CD14-positive monocyte (primary cell): ENCODE measurements around the gene KLHL24. TPM values are rescaled to one million over a fixed set of nuclear protein-coding genes. Genes with fewer than 3 reads are reported as not detected.

ENCODE experiments used
- DNase-seq, 3 donors: peaks; one replicate each; pipeline ENCODE4 v3.0.0-alpha.2; 2011 to 2022
- H2AFZ ChIP-seq: 2 replicates; pipeline ENCODE4 v1.6.0; 2012; ENCODE audit warnings: mild to moderate bottlenecking, low read depth, low read length, inconsistent platforms; ENCODE audit not compliant: insufficient read depth, poor library complexity, severe bottlenecking
- H3K27ac ChIP-seq, 2 donors: 1 replicate in 1 of 2; 2 replicates in 1 of 2; pipeline ENCODE4 v1.5.1; 2012 to 2013; ENCODE audit warnings: low read length in 2 of 2, control low read depth in 1 of 2, inconsistent platforms in 1 of 2, low read depth in 1 of 2, mild to moderate bottlenecking in 1 of 2
- H3K27me3 ChIP-seq, 2 donors: one replicate each; pipeline versions ENCODE4 v1.6.0 to v1.6.1; 2011 to 2013; ENCODE audit warnings: low read length in 2 of 2; ENCODE audit not compliant: control insufficient read depth in 2 of 2, insufficient read depth in 2 of 2
- H3K36me3 ChIP-seq, 2 donors: replicated peaks in 1 of 2; 1 replicate in 1 of 2; 2 replicates in 1 of 2; pipeline versions ENCODE4 v1.5.1 to v1.6.1; 2012 to 2013; ENCODE audit warnings: low read length in 2 of 2, control low read depth in 1 of 2, inconsistent platforms in 1 of 2, mild to moderate bottlenecking in 1 of 2; ENCODE audit not compliant: insufficient read depth in 2 of 2, control insufficient read depth in 1 of 2
- H3K4me1 ChIP-seq, 2 donors: 1 replicate in 1 of 2; 2 replicates in 1 of 2; pipeline versions ENCODE4 v1.5.1 to v1.6.1; 2012 to 2013; ENCODE audit warnings: low read length in 2 of 2, control low read depth in 1 of 2, inconsistent platforms in 1 of 2, mild to moderate bottlenecking in 1 of 2, moderate library complexity in 1 of 2; ENCODE audit not compliant: insufficient read depth in 2 of 2, control insufficient read depth in 1 of 2
- H3K4me2 ChIP-seq: replicated peaks from 2 replicates; pipeline ENCODE3; 2012; ENCODE audit warnings: low read length, moderate library complexity, mild to moderate bottlenecking; ENCODE audit not compliant: poor library complexity, severe bottlenecking; ENCODE audit errors: extremely low read depth
- H3K4me3 ChIP-seq, 3 experiments: fragments of 200-600 bp in 1 of 3; sonication (generic) in 1 of 3; replicated peaks in 1 of 3; 1 replicate in 2 of 3; 2 replicates in 1 of 3; pipeline ENCODE4 v1.5.1; 2011 to 2013; ENCODE audit warnings: low read length in 3 of 3, mild to moderate bottlenecking in 3 of 3, control low read depth in 2 of 3, low read depth in 2 of 3, inconsistent platforms in 1 of 3, moderate library complexity in 1 of 3
- H3K79me2 ChIP-seq: 2 replicates; pipeline ENCODE4 v1.6.0; 2012; ENCODE audit warnings: mild to moderate bottlenecking, control low read depth, inconsistent platforms, low read length, moderate library complexity; ENCODE audit not compliant: insufficient read depth
- H3K9ac ChIP-seq: 2 replicates; pipeline ENCODE4 v1.6.0; 2017; ENCODE audit warnings: low read length, mild to moderate bottlenecking; ENCODE audit not compliant: insufficient read depth, poor library complexity, severe bottlenecking
- H3K9me3 ChIP-seq, 2 donors: replicated peaks in 1 of 2; 1 replicate in 1 of 2; 2 replicates in 1 of 2; pipeline versions ENCODE4 v1.5.1 to v1.6.1; 2012 to 2013; ENCODE audit warnings: low read length in 2 of 2, control low read depth in 1 of 2; ENCODE audit not compliant: control insufficient read depth in 1 of 2, insufficient read depth in 1 of 2
- H4K20me1 ChIP-seq: 2 replicates; pipeline ENCODE4 v1.6.0; 2012; ENCODE audit warnings: mild to moderate bottlenecking, low read length, control low read depth, moderate library complexity; ENCODE audit not compliant: insufficient read depth
- H3K27ac Mint-ChIP-seq, 7 donors: one replicate each; pipeline ENCODE4 v1.8.0; 2020; ENCODE audit warnings: mild to moderate bottlenecking in 7 of 7, mixed read lengths in 7 of 7, moderate library complexity in 6 of 7, inconsistent platforms in 2 of 7
- H3K27me3 Mint-ChIP-seq, 3 donors: one replicate each; pipeline ENCODE4 v1.8.0; 2021 to 2022; ENCODE audit warnings: low read depth in 3 of 3, mild to moderate bottlenecking in 3 of 3, mixed read lengths in 3 of 3, moderate library complexity in 3 of 3, inconsistent platforms in 1 of 3
- H3K36me3 Mint-ChIP-seq, 2 donors: one replicate each; pipeline ENCODE4 v1.8.0; 2020; ENCODE audit warnings: mixed read lengths in 2 of 2, inconsistent platforms in 1 of 2, mild to moderate bottlenecking in 1 of 2
- H3K4me1 Mint-ChIP-seq: one replicate; pipeline ENCODE4 v1.8.0; 2020; ENCODE audit warnings: mild to moderate bottlenecking, mixed read lengths
- H3K4me3 Mint-ChIP-seq, 2 donors: one replicate each; pipeline ENCODE4 v1.8.0; 2020; ENCODE audit warnings: mild to moderate bottlenecking in 2 of 2, mixed read lengths in 2 of 2, moderate library complexity in 1 of 2
- H3K9me3 Mint-ChIP-seq, 7 donors: one replicate each; pipeline ENCODE4 v1.8.0; 2020 to 2022; ENCODE audit warnings: mixed read lengths in 7 of 7, mild to moderate bottlenecking in 6 of 7, moderate library complexity in 6 of 7, inconsistent platforms in 2 of 7
- WGBS: methylation state at CpG from one replicate; pipeline ENCODE4 v1.1.5; 2013; ENCODE audit warnings: missing lambda C conversion rate; ENCODE audit not compliant: insufficient coverage; 5-methylcytosine and 5-hydroxymethylcytosine counted together
- intact Hi-C, 2 donors: fragments of 100-400 bp; cut with micrococcal nuclease; formaldehyde crosslinking; loops; one replicate each; pipeline versions ENCODE4 v1.15.0 to v1.15.1; 2023
- polyA plus RNA-seq, 3 donors: library from polyadenylated mRNA; depleted of rRNA in 1 of 3; unstranded in 2 of 3; stranded (reverse) in 1 of 3; fragments of 300-500 nt in 2 of 3; fragments of >200 nt in 1 of 3; fragmentation: Illumina TruSeq in 2 of 3; gene quantifications; 1 replicate in 2 of 3; 2 replicates in 1 of 3; pipeline ENCODE4 v1.2.3, GENCODE V29; 2012 to 2021
- TF ChIP-seq, protein P1 (sequence below): fragments of 200-600 bp; IDR thresholded peaks from one replicate; pipeline ENCODE4 v1.8.0; 2022; ENCODE audit warnings: antibody characterized with exemption, mild to moderate bottlenecking

KLHL24 gene
- polyA plus RNA-seq, 3 donors = 24.1 to 31.7 (median 31.4) TPM

GRCh38 chr3:183634707-183635106 is 716 bp upstream of the KLHL24 start:
- H3K27me3 ChIP-seq = no peaks in the 10 kb centered on the region
- Mint-ChIP-seq H3K4me3 (peak overlapping the region; percentile 89 to 93), H3K27ac (peak overlapping the region; percentile 63 to 97 (median 94)), H3K27me3 (peaks cover 0 to 2% (median 0%) of the 10 kb centered on the region in 3 donors), H3K4me1 (peaks cover 22% of the 10 kb centered on the region), H3K36me3 (no peaks in the 10 kb centered on the region), H3K9me3 (no peaks in the 10 kb centered on the region)
- TF ChIP-seq, protein P1, sequence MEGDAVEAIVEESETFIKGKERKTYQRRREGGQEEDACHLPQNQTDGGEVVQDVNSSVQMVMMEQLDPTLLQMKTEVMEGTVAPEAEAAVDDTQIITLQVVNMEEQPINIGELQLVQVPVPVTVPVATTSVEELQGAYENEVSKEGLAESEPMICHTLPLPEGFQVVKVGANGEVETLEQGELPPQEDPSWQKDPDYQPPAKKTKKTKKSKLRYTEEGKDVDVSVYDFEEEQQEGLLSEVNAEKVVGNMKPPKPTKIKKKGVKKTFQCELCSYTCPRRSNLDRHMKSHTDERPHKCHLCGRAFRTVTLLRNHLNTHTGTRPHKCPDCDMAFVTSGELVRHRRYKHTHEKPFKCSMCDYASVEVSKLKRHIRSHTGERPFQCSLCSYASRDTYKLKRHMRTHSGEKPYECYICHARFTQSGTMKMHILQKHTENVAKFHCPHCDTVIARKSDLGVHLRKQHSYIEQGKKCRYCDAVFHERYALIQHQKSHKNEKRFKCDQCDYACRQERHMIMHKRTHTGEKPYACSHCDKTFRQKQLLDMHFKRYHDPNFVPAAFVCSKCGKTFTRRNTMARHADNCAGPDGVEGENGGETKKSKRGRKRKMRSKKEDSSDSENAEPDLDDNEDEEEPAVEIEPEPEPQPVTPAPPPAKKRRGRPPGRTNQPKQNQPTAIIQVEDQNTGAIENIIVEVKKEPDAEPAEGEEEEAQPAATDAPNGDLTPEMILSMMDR = no peak
- no peaks in the 10 kb centered on the region for H3K9me3 ChIP-seq
- intact Hi-C loops = loop anchor here (5.0 to 10.0 kb wide), 2 partner anchors 63 to 80 kb away; partner anchors contain the start of genes YEATS2 (in 2 of the 2) and KLHL6 (in 1 of the 2)
- peak overlapping the region; percentile 93 to 98 (median 94) for H3K4me3 ChIP-seq
- peaks cover 17 to 24% of the 10 kb centered on the region in 2 donors for H3K4me1 ChIP-seq
- no peaks in the 10 kb centered on the region for H3K36me3 ChIP-seq
- H3K4me2 ChIP-seq = peak overlapping the region; percentile 77
- H3K79me2 ChIP-seq = peaks cover 39% of the 10 kb centered on the region
- DNase-seq = no peak
- 83% methylated on average over 7 of the region's 16 CpGs for WGBS
- peak overlapping the region; percentile 89 for H2AFZ ChIP-seq
- peak overlapping the region; percentile 96 for H3K9ac ChIP-seq
- peak overlapping the region; percentile 89 to 90 for H3K27ac ChIP-seq
- peaks cover 31% of the 10 kb centered on the region for H4K20me1 ChIP-seq

DNA sequence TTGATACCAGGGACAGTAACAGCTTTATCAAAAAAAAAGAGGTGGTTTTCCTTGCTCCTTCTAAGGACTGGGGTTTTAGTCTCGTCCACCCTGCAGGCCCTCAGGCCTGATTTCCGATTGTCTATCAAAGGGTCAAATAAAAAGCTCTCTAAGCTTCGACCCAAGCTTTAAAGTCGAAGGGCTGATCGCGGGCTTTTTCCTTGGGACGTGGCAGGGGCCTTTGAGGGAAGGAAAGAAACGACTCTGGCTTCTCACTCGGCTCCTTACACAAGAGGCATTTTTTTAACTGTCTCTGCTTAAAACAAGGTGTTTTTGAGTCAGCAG is 354 bp upstream of the KLHL24 start:
- peak overlapping the region; percentile 96 for H3K9ac ChIP-seq
- peak overlapping the region; percentile 89 for H2AFZ ChIP-seq
- Mint-ChIP-seq H3K36me3 (no peaks in the 10 kb centered on the region), H3K9me3 (no peaks in the 10 kb centered on the region), H3K4me1 (peaks cover 22% of the 10 kb centered on the region), H3K27me3 (peaks cover 0 to 2% (median 0%) of the 10 kb centered on the region in 3 donors), H3K4me3 (peak overlapping the region; percentile 89 to 93), H3K27ac (peak overlapping the region; percentile 90 to 97 (median 94))
- H4K20me1 ChIP-seq = peaks cover 35% of the 10 kb centered on the region
- peak overlapping the region; percentile 77 for H3K4me2 ChIP-seq
- no peak for DNase-seq
- intact Hi-C loops = loop anchor here (5.0 to 10.0 kb wide), 2 partner anchors 62 to 80 kb away; partner anchors contain the start of genes YEATS2 (in 2 of the 2) and KLHL6 (in 1 of the 2)
- peak overlapping the region; percentile 93 to 98 (median 94) for H3K4me3 ChIP-seq
- WGBS = 2% methylated on average over 3 of the region's 9 CpGs
- H3K27ac ChIP-seq = peak overlapping the region; percentile 89 to 90
- no peaks in the 10 kb centered on the region for H3K36me3 ChIP-seq
- TF ChIP-seq, protein P1 = no peak
- H3K79me2 ChIP-seq = peaks cover 42% of the 10 kb centered on the region
- no peaks in the 10 kb centered on the region for H3K9me3 ChIP-seq
- no peaks in the 10 kb centered on the region for H3K27me3 ChIP-seq
- H3K4me1 ChIP-seq = peaks cover 17 to 24% of the 10 kb centered on the region in 2 donors
